ENCODE results near the gene ASPSCR1. TPM values are rescaled to one million over a fixed set of nuclear protein-coding genes. Genes with fewer than 3 reads are reported as not detected.
"Not testable (repeated sequence)": the region's sequence is repeated elsewhere in the genome, so short reads cannot be mapped to it uniquely, and the experiment has no call there.

Gene ASPSCR1
- total RNA-seq, 1 donor from 2014 or later, result 29.7 TPM

- DNase-seq (ENCODE audit: low read depth), result peak; percentile 96
Measured at GRCh38 chr17:82037092-82037888, 59.9 kb downstream of the ASPSCR1 start, which contains the start of gene DCXR. TSS of gene DCXR (minus strand) at chr17:82037697. CDS start at chr17:82037682, 15 bp downstream.

- DNase-seq (ENCODE audit: low read depth), result no peak
Measured at GRCh38 chr17:82037889-82038195, 60.4 kb downstream of the ASPSCR1 start.

GRCh38 chr17:82038796-82039409, 61.5 kb downstream of the ASPSCR1 start:
- DNase-seq (ENCODE audit: low read depth), result not testable (repeated sequence)

GRCh38 chr17:82039695-82040299, 62.4 kb downstream of the ASPSCR1 start:
- no peak for DNase-seq (ENCODE audit: low read depth)

GRCh38 chr17:82041144-82041814, 63.9 kb downstream of the ASPSCR1 start:
- DNase-seq (ENCODE audit: low read depth), result no peak

GRCh38 chr17:82042649-82043048, 65.2 kb downstream of the ASPSCR1 start:
- no peak for DNase-seq (ENCODE audit: low read depth)

- no peak for DNase-seq (ENCODE audit: low read depth)
Measured at GRCh38 chr17:82043507-82043906, 66.1 kb downstream of the ASPSCR1 start.

- DNase-seq (ENCODE audit: low read depth), result no peak
Measured at GRCh38 chr17:82045936-82046484, 68.6 kb downstream of the ASPSCR1 start.

- no peak for DNase-seq (ENCODE audit: low read depth)
Measured at GRCh38 chr17:82046903-82047302, 69.5 kb downstream of the ASPSCR1 start.

- DNase-seq (ENCODE audit: low read depth), result no peak
Measured at GRCh38 chr17:82047379-82047778, 70.0 kb downstream of the ASPSCR1 start.

- DNase-seq (ENCODE audit: low read depth), result no peak
Measured at GRCh38 chr17:82047914-82048570, 70.6 kb downstream of the ASPSCR1 start.

GRCh38 chr17:82048571-82048971, 71.1 kb downstream of the ASPSCR1 start:
- no peak for DNase-seq (ENCODE audit: low read depth)

GRCh38 chr17:82049106-82049505, 71.7 kb downstream of the ASPSCR1 start:
- no peak for DNase-seq (ENCODE audit: low read depth)

GRCh38 chr17:82049521-82049971, 72.1 kb downstream of the ASPSCR1 start:
- DNase-seq (ENCODE audit: low read depth), result no peak

GRCh38 chr17:82050152-82050760, 72.8 kb downstream of the ASPSCR1 start:
- DNase-seq (ENCODE audit: low read depth), result no peak

- DNase-seq (ENCODE audit: low read depth), result no peak
Measured at GRCh38 chr17:82050761-82051641, 73.6 kb downstream of the ASPSCR1 start.

- DNase-seq (ENCODE audit: low read depth), result peak; percentile 56
Measured at GRCh38 chr17:82051776-82052637, 74.6 kb downstream of the ASPSCR1 start, which contains the start of the genes GPS1 and RFNG. TSS of gene GPS1 (plus strand) at chr17:82051898. CDS start at chr17:82051932, 34 bp downstream. TSS of gene RFNG (minus strand) at chr17:82051811. CDS start at chr17:82051766, 45 bp downstream.

GRCh38 chr17:82052638-82053059, 75.2 kb downstream of the ASPSCR1 start:
- no peak for DNase-seq (ENCODE audit: low read depth)
